Inflammatory macrophage treated with lipopolysaccharide for 1 hour (primary cell): ENCODE measurements around the gene RABL3.
A peak's percentile ranks its signal among the peaks of the same experiment; 100 is the strongest.
"Not testable (repeated sequence)": the region's sequence is repeated elsewhere in the genome, so short reads cannot be mapped to it uniquely, and the experiment has no call there.

Source experiments
- DNase-seq, 2 donors: peaks; one replicate each; pipeline ENCODE4 v3.0.0-alpha.2; 2020 to 2022

RABL3 gene

DNA sequence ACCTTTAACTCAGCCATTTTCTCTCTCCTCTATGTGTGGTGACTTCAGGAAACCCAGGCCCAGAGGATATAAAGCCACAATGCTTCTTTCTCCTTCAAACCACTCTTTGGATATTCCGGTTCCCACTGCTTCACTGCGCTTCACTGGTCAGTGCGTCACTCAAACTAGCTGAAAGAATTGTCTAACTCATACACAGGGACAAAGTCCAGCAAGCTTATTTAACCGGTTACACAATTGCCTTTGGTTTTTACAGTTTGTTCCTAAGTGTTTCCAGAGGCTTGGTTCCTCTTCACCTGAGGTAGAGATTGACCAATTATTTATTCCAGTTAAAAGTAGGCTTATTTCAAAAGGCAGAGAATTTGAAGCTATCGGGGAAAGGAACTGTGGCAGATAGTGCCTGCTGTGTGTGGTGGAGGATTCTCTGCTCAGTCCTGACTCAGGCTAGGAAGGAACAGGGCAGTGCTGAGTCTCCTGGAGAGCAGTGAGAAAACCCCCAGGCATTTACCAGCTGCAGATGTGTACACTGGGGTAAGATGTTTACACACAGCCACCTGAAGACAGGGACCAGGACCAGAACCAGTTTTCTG is 60.1 kb downstream of the RABL3 start, which contains the start of gene HGD:
Gene HGD (minus strand): TSS at position 145 of the 587 bp plus-strand sequence. CDS start 128 bp downstream, at position 17.
- no peak for DNase-seq

DNA sequence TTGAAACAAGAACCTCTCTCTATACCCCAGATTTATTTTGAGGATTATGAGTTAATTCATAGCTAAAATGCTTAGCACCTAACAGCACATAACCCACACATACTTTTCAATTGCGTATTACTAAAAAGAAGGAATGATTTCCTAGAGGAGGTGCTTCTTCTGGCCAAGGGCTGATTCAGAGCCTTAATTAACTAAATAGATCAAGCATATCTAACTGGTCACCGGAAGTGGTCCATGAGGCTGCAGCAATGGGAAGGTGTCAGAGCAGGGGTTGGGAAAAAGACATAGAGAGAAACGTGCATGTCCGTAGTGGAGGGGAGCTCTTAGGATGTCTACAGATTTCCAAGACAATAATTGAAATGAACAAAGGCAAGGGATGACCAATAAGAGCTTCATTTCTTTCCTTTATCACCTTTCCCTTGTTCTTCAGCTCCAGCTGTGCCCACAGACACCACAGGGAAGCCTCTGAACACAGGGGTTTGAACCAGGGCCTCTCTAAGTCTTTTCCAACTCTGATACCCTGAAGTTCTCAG is 60.7 kb downstream of the RABL3 start:
- DNase-seq, result no peak

DNA sequence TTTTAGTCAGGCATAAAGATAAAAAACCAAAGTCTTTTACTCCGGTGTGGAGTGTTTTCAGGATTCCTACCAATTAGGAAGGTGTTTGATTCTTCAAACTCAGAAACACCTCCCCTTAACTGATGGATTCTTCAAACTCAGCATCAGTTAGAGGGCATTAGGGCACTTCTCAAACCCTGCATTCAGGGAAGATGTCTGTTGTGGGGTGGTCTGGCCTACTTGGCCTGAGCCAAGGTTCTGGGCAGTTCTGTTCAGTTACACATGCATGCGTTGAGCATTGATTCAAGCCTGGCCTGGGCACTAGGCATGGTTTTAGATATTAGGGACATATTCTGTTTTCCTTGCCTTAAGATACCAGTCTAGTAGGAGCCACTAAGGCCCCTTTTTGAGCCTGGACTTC is 61.3 kb downstream of the RABL3 start:
- no peak for DNase-seq

DNA sequence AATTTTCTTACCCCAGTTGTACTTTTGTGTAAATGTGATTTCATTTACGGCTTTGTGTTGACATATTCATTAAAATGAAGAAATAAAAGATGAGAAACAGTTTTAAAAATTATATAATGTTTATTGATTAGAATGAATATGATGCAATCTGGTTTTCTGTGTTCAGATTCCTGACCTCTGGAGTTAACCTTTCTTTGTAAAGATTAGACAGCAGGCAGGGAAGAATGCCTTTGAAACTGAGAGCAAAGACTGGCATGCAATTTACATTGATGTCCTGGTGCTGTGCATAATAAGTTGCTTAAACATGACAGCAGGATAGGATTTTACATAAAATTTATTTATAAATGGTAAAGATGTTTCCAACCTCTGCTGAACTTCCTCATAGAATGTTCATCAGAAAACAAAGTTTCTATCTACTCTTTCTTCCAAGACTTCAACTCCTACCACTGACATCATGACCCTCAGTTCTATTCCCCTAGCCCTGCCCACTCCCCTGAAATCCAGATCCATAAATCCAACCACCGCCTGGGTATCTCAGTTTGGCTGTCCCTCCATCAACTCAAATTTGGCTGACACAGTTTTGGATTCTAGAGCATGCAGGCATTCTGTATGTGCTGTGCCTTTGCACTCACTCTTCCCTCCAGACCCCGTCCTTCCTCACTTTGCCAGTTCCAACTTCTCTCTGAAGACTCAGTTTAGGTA is 62.0 kb downstream of the RABL3 start:
- DNase-seq, result no peak

DNA sequence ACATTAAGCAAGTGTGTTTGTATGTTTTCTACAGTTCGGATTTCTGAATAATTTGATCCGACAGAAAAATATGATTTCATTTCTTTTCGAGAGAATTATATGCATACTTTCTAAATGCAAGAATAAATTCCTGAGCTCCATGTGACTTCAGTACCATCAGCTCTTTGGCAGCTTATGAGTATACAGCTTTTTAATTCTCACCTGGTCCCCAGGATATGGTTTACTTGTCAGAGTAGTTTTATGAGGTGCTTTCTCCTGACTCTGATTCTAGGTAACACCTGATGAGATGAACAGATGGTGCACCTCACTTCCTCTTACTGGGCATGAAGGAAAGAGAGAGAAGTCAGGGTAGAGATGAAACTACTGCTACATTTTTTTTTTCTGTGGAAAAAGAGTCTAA is 63.3 kb downstream of the RABL3 start:
- DNase-seq, result no peak

DNA sequence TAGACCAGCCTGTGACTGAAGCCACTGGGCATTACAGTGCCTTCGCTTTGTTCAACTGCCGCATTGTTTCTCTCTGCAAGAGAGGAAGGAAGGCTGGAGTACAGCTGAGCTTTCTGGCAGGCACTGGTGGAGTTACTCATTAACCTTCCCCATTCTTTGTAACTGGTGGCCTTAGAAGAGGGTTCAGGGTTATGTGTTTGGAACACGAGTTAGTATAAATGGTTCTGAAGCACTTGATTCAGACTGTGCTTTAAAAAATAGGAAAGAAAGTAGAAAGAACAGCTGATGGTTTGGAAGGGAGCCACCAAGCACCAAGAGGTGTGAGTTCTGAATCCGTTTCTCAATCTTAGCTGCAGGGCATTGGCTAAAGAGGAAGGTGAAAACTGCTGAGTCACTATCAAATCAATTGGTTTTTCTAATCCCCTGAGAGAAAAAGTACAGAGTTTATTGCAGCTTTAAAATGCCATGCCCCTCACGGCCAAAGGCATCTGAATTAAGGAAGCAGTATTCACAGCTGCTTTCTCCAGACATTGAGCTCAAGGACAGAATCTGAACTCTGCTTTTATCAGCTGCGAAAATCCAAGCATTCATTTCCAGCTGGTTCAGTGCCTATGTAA is 63.9 kb downstream of the RABL3 start:
- peak; percentile 64 to 68 for DNase-seq

DNA sequence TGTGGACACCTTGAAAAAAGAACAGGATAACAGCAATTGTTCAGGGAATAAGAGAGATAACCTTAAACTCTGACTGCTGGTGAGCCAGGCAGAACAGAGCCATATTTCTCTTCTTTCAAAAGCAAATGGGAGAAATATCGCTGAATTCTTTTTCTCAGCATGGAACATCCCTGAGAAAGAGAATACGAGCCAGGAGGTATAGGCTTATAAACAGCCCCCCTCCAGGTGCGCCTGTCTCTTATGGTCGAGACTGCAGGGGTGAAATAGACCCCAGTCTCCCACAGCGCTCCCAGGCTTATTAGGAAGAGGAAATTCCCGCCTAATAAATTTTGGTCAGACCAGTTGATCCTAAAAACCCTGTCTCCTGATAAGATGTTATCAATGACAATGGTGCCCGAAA is 65.1 kb downstream of the RABL3 start:
- not testable (repeated sequence) for DNase-seq

DNA sequence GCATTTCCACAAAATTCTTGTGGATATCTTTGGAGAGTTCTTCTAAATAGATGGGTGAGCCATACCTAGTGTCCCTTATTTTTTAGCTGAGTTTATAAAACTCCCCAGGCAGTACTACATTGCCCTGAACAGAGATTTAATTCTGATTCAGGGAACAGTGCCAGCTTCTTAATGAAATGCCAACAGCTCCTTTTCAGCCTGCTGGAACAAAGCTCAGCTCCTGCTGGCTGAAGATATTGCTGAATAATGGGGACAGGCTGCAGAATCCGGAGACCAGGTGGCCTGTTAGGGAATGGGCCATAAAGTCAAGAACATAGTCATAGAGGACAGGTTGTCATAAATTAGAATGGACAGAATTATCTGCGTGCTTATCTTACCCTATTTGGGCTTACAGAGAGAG is 69.2 kb downstream of the RABL3 start:
- no peak for DNase-seq

DNA sequence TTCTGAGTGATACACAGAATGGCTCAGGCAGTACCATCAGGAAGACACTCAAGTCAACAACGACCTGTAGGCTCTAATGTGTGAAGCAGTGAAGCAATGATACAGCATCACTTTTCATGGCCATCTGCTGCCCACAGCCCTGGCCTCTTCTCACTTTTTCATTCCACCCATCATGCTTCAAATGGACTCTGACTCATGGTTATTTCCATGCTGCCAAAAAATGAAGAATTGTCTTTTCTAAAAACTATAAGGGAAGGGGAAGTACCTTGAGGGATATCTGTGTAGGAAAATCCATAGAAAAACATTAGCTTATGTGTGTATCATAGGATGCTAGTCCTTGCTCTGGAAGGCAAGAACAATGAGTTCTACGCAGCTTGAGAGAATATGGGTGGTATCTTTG is 71.7 kb downstream of the RABL3 start:
- peak in 1 of 2 donors; percentile 44 for DNase-seq

DNA sequence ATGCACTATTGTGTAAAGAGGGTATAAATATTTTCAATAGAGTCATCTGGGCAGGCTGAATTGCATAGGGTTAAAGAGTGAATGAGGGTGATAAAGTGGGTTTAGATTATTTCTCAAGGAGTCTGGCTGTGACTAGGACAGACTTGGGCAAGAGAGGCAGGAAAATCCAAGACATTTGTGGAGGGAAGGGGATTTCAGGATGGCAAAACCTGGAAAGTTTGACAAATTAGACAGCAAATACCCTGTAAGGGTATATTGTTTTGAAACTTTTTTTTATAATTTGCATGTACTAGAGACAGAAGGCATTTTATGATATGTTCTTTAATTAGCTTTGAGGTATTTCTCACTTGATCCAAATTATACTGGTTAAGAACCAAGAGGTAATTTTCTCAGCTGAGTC is 77.4 kb downstream of the RABL3 start:
- peak; percentile 36 to 68 for DNase-seq

DNA sequence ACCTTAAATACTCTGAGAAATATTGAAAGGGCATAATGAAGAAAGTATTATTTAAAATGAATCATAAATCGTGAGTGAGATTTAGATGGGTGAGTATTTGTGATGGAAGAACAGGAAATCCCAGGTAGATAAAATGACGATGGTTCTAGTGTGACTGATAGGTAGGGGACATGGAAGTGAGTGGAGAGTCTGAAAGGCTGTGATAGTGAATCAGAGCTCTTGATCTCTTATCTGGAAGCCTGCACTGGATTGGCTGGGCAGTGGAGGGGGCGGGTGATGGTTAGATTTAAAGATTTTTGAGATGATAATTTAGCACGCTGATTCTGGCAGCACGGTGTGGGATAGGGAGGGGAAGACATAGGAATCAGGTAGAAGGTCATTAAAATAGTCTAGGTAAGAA is 80.4 kb downstream of the RABL3 start:
- DNase-seq, result no peak

DNA sequence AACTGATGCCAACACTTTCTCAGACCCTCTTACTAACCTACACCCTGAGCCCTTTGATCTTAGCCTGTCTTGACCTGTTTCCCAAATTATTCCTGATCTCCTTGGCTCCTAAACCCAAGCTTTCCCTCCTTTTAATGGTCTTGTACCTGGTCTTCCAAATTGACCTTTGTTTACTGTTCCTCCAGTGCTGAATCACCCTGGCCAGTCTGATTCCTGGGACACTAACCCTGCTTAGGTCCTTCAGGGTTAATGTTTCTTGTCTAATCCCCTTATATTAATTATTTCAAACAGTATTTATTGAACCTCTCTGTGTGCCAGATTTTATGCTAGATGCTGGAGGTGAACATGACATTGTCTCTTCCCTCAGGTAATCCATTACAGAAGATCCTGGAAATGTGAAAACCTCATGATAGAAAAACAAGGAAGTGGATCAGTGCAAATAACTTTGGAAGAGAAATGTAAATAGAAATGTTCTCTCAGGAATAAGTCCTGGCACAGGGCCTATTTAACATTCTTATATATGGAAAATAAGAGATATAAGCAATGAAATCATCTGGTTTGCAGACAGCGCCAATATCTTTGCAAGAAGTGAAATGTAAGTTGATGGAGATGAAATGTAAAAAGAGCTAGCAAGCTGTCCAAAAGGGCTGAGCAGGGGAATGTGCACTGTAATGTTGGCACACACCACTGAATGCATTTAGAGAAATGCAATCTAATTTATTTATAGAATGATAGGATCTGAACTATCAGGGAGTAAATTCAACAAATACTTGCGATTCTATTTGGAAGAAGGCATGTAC is 81.0 kb downstream of the RABL3 start:
- no peak for DNase-seq

DNA sequence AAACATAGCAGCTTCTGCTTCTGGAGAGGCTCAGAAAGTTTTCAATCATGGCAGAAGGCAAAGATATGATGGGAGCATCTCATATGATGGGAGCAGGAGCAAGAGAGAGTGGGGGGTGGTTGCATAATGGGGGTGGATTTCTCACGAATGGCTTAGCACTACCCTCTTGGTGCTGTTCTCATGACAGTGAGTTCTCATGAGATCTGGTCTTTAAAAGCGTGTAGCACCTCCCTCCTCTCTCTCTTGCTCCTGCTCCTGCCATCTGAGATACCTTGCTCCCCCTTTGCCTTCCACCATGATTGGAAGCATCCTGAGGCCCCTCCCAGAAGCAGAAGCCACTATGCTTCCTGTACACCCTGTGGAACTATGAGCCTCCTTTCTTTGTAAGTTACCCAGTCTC is 82.5 kb downstream of the RABL3 start:
- no peak for DNase-seq

DNA sequence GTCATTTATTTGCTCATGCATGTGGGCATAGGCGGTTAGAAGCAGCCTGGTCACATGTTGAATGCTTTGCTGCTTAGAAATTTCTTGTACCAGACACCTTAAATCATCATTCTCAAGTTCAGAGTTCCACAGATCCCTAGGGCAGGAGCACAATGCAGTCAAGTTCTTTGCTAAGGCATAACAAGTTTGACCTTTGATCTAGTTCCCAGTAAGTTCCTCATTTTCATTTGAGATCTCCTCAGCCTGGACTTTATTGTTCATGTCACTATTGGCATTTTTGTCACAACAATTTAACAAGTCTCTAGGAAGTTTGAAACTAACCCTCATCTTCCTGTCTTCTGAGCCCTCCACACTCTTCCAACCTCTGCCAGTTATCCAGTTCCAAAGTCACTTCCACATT is 83.0 kb downstream of the RABL3 start:
- DNase-seq, result peak; percentile 38 to 60

DNA sequence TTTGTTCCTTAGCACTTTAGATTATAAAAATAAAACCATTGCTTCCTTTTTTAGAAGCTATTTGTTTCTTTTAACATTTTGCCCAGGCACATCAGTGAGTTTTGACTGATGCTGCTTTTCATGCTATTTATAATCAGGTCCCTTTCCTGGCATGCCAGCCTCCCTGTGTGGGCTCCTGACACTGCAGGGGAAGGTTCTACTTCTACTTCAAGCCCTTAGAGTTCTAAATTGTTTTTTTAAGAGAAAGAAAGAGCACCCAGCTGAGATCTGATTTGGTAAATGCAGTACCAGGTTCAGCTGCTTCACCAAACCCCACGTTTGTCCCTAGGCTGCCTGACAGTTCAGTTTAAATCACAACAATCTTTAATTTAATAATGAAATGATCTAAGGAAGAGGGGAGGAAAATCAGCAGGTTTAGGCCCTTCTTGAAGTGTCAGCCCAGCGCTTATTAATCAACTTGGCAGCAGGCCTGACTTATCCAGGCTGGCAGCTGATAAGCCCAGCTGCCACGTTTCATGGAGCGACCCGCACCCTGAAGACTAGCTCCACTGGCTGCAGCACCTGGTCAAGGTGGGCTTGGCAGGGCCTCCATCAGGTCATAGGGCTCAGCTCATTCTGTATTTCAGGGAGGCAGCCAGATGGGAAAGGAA is 89.3 kb downstream of the RABL3 start:
- no peak for DNase-seq

DNA sequence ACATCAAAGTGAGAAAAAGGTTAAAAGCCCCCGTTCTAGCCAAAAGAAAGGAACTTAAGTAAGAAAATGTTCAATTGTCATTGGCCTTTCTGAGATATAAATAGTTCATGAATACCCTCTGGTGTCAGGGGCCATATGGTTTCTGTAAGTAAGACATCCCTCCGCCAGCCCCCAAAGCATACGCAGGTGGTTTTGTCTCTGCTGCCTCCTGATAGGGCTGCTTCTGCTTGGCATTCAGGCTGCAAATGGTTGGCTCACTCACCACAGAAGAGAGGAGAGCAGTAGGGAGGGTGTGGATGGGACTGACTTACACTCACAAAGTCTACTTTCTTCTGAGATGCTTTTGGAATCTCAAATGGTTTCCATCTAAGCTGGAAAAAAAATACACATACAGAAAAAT is 90.0 kb downstream of the RABL3 start:
- DNase-seq, result no peak

DNA sequence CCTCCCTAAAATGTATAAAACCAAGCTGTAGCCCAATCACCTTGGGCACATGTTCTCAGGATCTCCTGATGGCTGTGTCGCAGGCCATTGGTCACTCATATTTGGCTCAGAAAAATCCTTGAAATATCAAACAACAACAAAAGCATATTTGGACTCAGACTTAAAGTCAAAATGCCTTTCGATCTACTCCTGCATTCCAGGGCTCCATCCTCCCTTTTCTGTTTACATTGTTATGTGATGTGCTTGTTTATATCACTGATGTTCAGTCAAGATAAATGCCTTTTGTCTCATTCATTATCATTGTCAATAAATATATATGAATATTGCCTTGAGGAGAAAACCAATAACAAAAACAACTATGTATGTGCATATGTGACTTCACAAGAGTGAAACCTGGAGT is 92.0 kb downstream of the RABL3 start:
- DNase-seq, result no peak

DNA sequence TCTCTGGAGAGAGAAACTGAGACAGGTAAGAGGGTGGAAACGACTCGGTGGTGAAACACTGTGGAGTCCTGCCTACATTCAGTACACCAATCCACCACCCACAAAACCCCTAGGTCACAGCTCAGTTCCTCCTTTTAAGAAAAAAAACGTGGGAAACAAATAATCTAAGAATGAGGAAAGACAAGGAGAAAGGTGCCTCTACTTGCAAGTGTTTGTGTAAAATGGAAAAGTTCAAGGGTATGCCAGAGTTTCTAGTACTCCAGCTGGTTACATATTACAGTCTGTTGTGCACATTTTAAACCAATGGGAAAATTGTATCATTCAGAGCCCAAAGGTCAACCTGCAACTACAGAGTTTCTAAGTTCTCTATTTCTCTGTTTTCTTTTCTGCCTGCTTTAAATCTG is 92.5 kb downstream of the RABL3 start:
- peak; percentile 73 to 94 for DNase-seq

DNA sequence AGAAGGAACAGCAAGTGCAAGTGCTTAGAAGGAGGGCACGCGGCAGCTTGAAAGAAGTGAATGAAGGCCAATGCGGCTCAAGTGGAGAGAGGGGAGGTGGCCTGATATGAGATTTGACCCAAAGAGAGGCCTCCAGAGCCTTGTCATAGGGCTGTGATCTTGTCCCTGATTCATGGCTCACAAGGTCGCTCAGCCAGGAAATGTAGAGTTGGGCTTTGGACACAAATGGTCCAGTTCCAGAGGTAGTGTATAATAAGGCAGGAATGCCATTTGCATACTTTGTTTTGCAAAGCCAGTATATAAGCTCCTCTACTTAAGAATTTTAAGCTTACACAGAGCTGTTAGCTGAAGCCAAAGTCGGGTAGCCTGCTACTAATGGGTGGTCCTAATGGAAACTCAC is 94.0 kb downstream of the RABL3 start:
- DNase-seq, result no peak

DNA sequence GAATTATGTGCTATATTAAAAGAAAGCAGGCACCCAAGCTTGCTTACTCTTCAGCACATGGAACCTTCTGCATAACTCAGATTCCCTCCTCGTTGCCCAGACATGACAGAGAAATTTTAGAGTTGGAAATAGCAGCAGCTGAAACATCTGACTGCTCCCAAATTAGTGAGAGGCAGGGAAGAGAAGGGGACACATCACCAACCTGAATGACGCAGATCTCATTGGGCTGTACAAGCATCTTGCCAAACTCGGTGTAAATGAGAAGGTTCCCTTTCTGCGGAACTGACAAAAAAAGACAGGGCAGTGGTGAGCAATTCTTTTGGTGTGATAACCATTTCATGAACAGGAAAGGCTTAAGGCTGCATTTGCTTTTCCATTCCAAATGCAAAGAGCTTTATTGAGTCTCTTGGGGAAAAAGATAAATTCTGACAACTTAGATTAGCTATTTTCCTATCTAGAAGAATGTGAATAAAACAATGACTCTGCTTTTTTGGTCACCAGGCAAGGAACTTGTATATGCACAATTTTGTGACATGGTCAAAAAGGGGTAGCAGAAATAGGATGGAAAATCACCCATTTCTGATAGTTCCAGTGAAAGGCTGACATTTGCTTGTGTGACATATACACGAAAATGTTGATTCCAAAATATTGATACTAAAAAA is 95.4 kb downstream of the RABL3 start:
- DNase-seq, result peak; percentile 19 to 45

DNA sequence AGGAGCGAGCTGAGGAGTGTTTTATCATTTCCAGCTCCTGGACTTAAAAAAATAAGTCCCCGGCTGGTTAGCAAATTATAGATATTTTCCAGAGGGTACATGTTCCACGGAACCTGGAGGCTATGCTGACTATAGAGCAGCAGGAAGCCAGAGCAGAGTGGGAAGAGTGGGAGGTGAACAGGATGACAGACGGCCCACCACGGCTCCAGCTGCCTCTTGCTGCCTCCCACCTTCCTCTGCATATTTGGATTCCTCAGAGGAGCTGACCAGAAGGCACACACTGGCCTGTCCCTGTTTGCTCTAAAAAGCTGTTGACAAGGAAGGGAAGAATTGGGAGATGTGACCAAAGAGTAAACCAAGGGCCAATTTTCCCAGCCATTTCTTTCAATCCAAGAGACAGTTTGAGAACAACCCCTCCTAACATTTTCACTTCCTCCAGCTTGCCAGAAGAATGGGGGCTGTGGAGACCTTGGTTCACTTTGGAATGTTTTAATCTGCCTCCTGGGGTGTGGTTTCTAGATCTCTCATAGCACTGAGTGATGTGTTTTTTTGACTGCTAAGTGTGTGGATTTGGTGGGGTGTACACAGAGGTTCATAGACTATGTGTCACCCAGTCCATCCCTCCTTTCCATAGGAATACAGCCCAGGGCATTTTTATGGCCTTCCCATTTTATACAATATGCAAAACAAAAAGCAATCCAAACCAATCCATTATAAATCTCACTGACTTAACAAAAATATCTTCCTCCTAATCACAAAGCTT is 97.1 kb downstream of the RABL3 start:
- peak; percentile 68 to 86 for DNase-seq
